HG03039 (cell line): ENCODE measurements around the gene PTMS.
A peak's percentile ranks its signal among the peaks of the same experiment; 100 is the strongest.
"Not testable (repeated sequence)": the region's sequence is repeated elsewhere in the genome, so short reads cannot be mapped to it uniquely, and the experiment has no call there.

Experiments
- ATAC-seq: cut with Tn5 transposase; IDR thresholded peaks from one replicate; pipeline ENCODE4 v1.9.1; 2021; ENCODE audit warnings: mild to moderate bottlenecking, moderate library complexity; ENCODE audit not compliant: unreplicated experiment

Gene PTMS

GRCh38 chr12:6765634-6766581 lies at the start of gene PTMS:
Gene PTMS, plus strand, starts transcription at chr12:6766363. Its CDS starts 343 bp downstream, at chr12:6766706.
- ATAC-seq = peak; percentile 23

- no peak for ATAC-seq
Measured at GRCh38 chr12:6716874-6717437, 49.2 kb upstream of the PTMS start.

DNA sequence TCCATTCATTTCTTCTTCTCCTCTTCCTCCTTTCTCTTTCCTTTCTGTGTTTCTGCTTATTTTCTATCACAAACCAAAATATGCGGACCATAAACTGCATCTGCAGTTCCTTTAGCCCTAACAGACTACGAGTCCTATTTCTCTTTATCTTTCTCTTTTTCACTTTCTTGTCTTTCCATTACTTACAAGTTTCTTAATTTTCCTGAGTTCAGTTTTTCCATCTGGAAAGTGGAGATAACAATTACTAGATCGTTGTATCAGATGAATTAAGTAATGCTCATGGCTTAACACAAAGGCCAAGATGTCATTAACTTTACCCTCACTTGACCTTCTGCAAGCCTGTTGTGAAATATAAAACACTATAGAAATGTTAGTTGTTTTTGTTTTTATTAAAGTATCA lies 43.3 kb upstream of the PTMS start:
- ATAC-seq = no peak

DNA sequence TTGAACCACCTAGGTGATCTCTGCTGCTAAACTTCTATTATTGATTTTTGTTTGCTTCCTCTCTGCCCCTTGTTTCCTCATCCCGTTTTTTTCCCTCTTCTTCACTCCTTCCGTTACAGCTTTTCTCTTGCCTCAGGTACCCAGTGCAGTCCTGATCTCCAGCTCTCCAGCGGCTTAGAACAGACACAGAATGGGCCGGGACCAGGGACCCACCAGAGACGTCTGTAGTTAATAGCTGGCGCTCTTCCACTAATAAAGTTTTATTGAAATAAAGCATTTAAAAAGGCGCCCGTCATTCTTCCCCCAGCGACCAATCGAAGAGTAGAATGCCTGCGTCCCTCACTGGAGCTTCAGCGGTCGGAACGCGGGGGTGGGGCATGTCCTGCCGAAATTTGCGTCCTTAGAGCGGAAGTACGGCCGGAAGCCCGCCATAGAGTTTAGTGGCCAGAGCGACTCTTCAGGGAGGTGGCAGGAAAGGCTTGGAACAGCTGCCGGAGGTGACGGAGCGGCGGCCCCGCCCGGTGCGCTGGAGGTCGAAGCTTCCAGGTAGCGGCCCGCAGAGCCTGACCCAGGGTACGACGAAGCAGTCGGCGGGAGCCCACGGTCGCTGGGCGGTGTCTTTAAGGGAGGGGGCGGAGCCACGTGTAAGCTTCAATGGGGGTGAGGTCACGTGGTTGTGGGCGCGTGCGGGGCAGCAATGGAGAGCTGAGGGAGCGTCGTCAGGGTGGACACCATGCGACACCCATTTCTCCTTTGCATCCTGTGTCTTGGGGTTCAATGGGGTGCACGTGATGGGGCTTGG lies 42.4 kb upstream of the PTMS start, which contains the start of gene COPS7A:
Gene COPS7A, plus strand, starts transcription at position 440 of the 802 bp plus-strand sequence. CDS start 611 bp downstream, outside the sequence.
- peak; percentile 91 for ATAC-seq

- peak; percentile 8 for ATAC-seq
Measured at GRCh38 chr12:6724409-6724797, 41.8 kb upstream of the PTMS start.

DNA sequence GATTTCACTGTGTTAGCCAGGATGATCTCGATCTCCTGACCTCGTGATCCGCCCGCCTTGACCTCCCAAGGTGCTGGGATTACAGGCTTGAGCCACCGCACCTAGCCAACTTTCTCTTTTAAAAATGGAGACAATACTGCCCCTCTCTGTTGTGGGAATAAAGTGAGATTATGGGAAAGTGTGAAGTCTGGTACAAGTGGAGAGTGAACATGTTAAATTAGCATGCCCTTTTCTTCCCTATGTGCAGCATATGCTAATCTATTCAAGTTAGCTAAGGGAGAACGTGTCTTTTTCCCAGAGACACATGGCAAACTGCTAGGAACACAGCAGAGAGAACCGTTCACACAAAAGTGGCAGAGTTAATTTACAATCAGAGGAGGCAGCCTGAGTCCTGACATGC lies 40.8 kb upstream of the PTMS start:
- ATAC-seq = no peak

- ATAC-seq = no peak
Measured at GRCh38 chr12:6729186-6729585, 37.0 kb upstream of the PTMS start.

DNA sequence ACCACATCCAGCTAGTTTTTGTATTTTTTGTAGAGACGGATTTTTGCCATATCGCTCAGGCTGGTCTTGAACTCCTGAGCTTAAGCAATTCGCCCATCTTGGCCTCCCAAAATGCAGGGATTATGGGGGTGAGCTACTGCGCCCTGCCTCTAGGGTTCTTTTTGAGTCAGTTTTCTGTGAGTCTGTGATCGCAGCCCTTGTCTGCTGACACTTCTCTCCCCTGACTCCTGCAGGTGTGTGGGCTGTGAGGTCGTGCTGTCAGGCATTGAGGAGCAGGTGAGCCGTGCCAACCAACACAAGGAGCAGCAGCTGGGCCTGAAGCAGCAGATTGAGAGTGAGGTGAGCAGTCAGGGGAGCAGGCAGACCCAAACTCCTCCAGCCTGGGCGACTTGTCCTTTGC lies 36.0 kb upstream of the PTMS start:
- ATAC-seq = no peak

GRCh38 chr12:6734506-6735387 lies 31.4 kb upstream of the PTMS start:
- ATAC-seq = no peak

DNA sequence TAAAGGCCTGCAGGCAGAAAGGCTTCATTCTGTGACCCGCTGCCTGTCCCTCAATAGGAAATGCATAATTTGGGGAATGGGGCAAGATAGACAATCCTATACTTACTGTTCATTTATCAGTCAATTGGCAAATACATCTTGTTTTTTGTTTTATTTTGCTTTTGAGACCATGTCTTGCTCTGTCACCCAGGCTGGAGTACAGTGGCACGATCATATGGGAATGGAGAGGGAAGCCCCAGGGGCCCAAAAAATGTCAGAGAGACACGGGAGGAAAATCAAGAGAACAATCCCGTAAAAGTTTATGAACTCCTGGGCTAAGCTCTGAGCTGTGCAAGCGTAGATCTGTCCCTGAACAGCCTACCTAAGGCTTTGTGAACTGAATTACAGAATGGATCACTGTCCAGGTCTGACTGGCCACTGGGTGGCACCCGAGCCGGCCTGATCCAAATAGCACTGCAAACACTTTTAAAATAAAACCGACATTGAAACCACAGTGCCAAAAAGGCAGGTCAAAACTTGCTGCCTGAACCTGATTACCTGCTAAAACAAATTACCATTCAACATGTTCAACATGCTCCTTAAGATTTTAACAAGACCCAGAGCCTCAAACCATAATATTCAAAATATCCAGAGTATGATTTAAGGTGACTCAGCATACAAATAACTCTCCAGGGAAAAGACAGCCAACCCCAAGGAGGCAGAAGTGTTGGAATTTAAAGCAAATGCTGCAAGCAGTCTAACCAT lies 30.5 kb upstream of the PTMS start:
- ATAC-seq = no peak

DNA sequence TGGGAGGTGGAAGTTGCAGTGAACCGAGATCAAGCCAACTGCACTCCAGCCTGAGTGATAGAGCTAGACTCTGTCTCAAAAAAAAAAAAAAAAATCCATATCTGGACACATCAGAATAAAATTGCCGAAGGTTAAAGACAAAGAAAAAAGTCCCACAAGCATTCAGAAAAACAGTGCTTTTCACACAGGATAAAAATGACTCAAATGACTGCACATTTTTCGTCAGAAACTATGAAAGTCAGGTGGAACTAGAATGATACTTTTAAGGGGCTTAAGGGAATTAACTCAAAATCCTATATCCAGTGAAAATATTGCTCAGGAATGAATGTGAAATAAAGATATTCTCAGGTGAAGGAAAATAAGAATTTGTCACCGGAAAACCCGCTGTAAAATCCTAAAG lies 29.4 kb upstream of the PTMS start:
- ATAC-seq = no peak

DNA sequence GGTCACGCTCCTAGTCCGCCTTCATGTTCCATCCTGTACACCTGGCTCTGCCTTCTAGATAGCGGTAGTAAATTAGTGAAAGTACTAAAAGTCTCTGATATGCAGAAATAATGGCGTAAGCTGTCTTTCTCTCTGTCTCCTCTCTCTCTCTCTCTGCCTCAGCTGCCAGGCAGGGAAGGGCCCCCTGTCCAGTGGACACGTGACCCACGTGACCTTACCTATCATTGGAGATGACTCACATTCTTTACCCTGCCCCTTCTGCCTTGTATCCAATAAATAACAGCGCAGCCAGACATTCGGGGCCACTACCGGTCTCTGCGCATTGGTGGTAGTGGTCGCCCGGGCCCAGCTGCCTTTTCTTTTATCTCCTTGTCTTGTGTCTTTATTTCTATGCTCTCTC lies 24.1 kb upstream of the PTMS start:
- not testable (repeated sequence) for ATAC-seq

DNA sequence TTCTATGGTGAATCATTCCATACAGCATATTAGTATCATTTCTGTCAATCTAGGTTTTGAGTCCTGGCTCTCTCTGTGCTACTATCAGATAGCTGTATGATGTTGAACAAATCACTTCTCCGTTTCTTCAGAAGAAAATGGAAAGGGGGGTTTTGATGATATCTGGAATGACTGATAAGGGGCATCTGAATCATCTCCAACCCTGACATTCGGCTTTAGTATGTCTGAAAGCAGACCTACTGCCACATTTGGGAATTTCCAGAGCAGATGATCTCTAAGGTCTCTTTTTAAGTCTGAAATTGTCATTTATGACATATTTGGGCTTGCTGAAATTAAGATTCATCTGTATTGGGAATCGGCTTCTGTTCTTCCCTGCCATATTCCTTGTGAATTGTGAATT lies 23.3 kb upstream of the PTMS start:
- ATAC-seq = no peak

DNA sequence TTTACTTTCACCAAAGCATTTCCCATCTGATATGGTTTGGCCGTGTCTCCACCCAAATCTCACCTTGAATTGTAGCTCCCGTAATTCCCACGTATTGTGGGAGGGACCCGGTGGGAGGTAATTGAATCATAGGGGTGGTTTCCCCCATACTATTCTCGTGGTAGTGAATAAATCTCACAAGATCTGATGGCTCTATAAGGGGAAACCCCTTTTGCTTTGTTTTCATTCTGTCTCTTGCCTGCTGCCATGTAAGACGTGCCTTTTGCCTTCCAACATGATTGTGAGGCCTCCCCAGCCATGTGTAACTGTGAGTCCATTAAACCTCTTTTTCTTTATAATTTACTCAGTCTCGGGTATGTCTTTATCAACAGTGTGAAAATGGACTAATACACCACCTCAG lies 22.9 kb upstream of the PTMS start:
- not testable (repeated sequence) for ATAC-seq

DNA sequence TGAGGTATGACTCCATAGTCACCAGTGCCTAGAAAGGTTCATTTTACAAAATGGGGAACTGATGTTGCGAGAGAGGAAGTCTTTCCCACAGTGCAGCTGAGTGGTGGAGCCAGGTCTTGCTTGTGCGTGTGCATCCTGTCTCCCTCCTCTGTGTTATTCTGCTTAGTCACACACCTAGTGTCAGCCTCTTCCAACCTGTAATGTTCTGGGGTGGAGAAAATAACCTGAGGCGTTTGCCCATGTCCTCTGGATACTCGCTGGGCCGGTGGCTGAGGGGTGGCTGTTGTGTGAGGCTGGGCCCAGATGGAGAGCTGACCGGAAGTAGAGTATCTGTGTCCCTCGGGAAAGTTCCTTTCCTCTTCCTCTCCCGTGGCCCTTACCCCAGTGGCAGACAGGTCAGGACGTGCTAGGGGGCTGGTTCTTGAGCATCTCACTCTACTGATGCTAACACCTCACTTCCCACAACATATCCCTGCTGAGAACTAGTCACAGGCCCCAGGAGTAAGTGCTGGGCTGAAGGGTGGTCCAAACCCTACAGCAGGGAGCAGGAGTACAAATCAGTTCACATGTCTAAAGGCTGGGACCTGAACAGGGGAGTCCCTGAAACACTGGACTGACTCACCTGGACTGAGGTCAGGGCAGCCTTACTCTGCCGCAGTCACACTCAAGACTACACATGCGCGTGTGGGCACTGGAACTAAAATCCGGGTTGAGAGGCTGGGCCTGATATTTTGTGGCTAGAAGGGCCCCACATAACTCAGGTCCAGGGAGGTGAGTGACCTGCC lies 20.2 kb upstream of the PTMS start:
- no peak for ATAC-seq

- ATAC-seq = no peak
Measured at GRCh38 chr12:6747216-6747615, 18.9 kb upstream of the PTMS start.

GRCh38 chr12:6748761-6749160 lies 17.4 kb upstream of the PTMS start:
- no peak for ATAC-seq

DNA sequence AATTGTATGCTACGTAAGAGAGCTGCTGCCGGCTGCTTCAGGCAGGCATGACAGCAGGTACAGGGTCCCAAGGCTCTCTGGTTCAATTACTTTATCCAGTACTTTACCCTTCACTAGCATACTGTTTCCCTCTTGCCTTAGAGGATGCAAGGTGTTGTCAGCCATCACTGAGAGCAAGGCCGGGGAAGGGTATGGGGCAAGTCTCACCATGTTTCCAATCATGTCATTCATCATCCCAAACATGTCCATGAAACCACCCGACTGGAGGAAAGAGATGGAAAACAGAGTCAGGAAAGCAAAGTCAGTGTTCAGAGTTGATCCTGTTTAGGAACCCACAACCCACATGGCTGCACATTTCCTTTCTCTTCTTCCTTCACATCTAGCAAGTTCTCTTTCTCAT lies 15.7 kb upstream of the PTMS start:
- ATAC-seq = no peak

DNA sequence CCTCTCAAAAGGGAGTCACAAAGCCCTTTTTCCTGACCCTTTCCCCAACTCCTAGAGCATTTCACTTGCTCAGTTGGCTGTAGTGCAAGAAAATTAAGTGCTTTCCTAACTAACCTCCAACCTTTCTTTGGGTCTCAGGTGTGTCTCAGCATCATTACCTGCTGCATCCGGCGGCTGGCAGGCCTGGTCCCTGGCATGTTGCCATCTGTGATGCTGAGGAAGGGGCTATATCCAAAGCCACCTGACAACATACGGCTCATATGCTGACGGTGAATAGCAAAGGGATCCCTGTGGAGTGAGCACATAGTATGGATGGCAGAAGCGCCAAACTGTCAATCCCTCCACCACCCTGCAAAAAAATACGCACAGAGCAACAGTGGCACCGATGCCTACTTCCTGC lies 14.4 kb upstream of the PTMS start:
- no peak for ATAC-seq
